Suprapubic skin (tissue), 4 donors: Measurements from ENCODE around the gene YTHDF1. TPM values are rescaled to one million over a fixed set of nuclear protein-coding genes. Genes with fewer than 3 reads are reported as not detected.

Source experiments
- DNase-seq, 2 donors: peaks; one replicate each; pipeline ENCODE4 v3.0.0-alpha.2; 2019; ENCODE audit warnings: low spot score in 2 of 2
- H3K27ac ChIP-seq: fragments of 200-600 bp; sonication (generic); one replicate; pipeline ENCODE4 v1.5.1; 2019
- H3K27me3 ChIP-seq: fragments of 200-600 bp; sonication (generic); one replicate; pipeline ENCODE4 v1.5.1; 2019
- H3K36me3 ChIP-seq: fragments of 200-600 bp; sonication (generic); one replicate; pipeline ENCODE4 v1.5.1; 2019
- H3K4me1 ChIP-seq: fragments of 200-600 bp; sonication (generic); one replicate; pipeline ENCODE4 v1.5.1; 2019
- H3K4me3 ChIP-seq: fragments of 200-600 bp; sonication (generic); one replicate; pipeline ENCODE4 v1.5.1; 2019; ENCODE audit warnings: mild to moderate bottlenecking
- H3K9me3 ChIP-seq: fragments of 200-600 bp; sonication (generic); one replicate; pipeline ENCODE4 v1.5.1; 2019
- EP300 ChIP-seq: sonication (generic); formaldehyde crosslinking; IDR thresholded peaks from one replicate; pipeline ENCODE4 v1.6.1; 2017; ENCODE audit warnings: antibody characterized with exemption
- POLR2A ChIP-seq, 2 donors: fragments of 450-650 bp; IDR thresholded peaks; one replicate each; pipeline ENCODE4 v1.6.1; 2017; ENCODE audit warnings: antibody characterized with exemption in 2 of 2, mild to moderate bottlenecking in 2 of 2, moderate library complexity in 2 of 2
- POLR2AphosphoS5 ChIP-seq, 3 donors: sonication (generic); formaldehyde crosslinking; IDR thresholded peaks; one replicate each; pipeline ENCODE4 v1.6.1; 2017; ENCODE audit warnings: antibody characterized with exemption in 3 of 3
- WGBS: methylation state at CpG from one replicate; pipeline ENCODE4 v1.1.5; 2018; 5-methylcytosine and 5-hydroxymethylcytosine counted together
- total RNA-seq, 4 donors: library from RNA; depleted of rRNA; stranded (reverse); fragments of >200 nt; gene quantifications; one replicate each; pipeline ENCODE4 v1.1.0, GENCODE V29; 2016
- TF ChIP-seq, protein P1 (sequence below), 2 donors: fragments of 200-600 bp in 1 of 2; fragments of 450-650 bp in 1 of 2; sonication (generic) in 1 of 2; IDR thresholded peaks; one replicate each; pipeline ENCODE4 v1.5.1; 2016 to 2019; ENCODE audit warnings: antibody characterized with exemption in 2 of 2, mild to moderate bottlenecking in 1 of 2, moderate library complexity in 1 of 2

The YTHDF1 gene
- total RNA-seq, 4 donors from 2014 or later: 32.7 to 40.6 (median 34.0) TPM

DNA sequence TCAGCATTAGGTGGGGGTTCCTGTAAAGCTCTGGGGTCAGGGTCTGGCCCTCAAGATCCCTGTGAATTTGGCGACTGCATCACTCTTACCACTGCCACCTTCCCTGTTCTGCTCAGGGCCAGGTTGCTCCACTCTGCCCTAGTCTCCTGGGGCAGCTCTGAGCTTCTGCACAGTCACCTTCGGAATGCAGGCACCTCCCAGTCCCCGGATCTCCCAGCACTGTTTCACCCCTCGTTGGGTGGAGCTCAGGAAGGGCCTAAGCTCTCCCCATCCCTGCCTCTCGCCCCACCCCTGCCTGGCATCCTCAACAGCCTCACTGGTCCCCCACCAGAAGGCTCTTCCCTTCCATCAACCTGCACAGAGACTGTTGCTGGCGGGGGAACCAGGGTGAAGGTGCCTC lies 46.2 kb downstream of the YTHDF1 start:
- H3K27ac ChIP-seq: no peak overlapping the region
- no peaks in the 10 kb centered on the region for H3K9me3 ChIP-seq
- no peak for TF ChIP-seq EP300
- TF ChIP-seq, protein P1, sequence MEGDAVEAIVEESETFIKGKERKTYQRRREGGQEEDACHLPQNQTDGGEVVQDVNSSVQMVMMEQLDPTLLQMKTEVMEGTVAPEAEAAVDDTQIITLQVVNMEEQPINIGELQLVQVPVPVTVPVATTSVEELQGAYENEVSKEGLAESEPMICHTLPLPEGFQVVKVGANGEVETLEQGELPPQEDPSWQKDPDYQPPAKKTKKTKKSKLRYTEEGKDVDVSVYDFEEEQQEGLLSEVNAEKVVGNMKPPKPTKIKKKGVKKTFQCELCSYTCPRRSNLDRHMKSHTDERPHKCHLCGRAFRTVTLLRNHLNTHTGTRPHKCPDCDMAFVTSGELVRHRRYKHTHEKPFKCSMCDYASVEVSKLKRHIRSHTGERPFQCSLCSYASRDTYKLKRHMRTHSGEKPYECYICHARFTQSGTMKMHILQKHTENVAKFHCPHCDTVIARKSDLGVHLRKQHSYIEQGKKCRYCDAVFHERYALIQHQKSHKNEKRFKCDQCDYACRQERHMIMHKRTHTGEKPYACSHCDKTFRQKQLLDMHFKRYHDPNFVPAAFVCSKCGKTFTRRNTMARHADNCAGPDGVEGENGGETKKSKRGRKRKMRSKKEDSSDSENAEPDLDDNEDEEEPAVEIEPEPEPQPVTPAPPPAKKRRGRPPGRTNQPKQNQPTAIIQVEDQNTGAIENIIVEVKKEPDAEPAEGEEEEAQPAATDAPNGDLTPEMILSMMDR (IDR thresholded peaks at IDR 0.05): no peak
- no peak for TF ChIP-seq POLR2AphosphoS5 (IDR thresholded peaks at IDR 0.05)
- TF ChIP-seq POLR2A (IDR thresholded peaks at IDR 0.05): no peak
- no peaks in the 10 kb centered on the region for H3K4me1 ChIP-seq
- H3K36me3 ChIP-seq: no peaks in the 10 kb centered on the region
- peaks cover 54% of the 10 kb centered on the region for H3K27me3 ChIP-seq
- DNase-seq: no peak
- WGBS: 28% methylated on average over 5 of the region's 6 CpGs
- H3K4me3 ChIP-seq: no peak overlapping the region

DNA sequence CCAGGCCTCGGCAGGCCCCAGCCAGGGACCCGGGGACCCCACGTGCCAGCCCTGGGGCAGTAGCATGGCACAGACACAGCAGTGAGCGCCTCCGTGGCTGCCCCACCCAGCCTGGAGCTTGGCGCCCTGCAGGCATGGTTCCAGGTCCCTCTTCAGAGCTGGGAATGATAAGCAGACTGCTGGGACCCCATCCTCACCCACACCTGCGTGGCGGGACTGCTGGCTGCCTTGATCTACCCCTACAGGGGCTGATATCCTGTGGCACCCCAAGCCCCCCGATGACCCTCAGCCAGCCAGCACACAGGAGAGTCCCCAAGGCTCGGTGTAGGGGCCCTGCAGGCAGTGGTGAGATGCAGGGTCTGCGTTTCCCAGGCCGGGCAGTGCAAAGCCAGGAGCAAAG lies 47.1 kb downstream of the YTHDF1 start:
- Histone ChIP-seq H3K36me3 (no peaks in the 10 kb centered on the region), H3K27me3 (peaks cover 51% of the 10 kb centered on the region), H3K9me3 (no peaks in the 10 kb centered on the region), H3K27ac (no peak overlapping the region), H3K4me3 (no peak overlapping the region), H3K4me1 (no peaks in the 10 kb centered on the region)
- DNase-seq: no peak
- TF ChIP-seq EP300 (no peak), POLR2AphosphoS5 (IDR thresholded peaks at IDR 0.05) (no peak), POLR2A (IDR thresholded peaks at IDR 0.05) (no peak)
- TF ChIP-seq, protein P1 (IDR thresholded peaks at IDR 0.05): no peak
- WGBS: 32% methylated on average over 3 of the region's 12 CpGs

DNA sequence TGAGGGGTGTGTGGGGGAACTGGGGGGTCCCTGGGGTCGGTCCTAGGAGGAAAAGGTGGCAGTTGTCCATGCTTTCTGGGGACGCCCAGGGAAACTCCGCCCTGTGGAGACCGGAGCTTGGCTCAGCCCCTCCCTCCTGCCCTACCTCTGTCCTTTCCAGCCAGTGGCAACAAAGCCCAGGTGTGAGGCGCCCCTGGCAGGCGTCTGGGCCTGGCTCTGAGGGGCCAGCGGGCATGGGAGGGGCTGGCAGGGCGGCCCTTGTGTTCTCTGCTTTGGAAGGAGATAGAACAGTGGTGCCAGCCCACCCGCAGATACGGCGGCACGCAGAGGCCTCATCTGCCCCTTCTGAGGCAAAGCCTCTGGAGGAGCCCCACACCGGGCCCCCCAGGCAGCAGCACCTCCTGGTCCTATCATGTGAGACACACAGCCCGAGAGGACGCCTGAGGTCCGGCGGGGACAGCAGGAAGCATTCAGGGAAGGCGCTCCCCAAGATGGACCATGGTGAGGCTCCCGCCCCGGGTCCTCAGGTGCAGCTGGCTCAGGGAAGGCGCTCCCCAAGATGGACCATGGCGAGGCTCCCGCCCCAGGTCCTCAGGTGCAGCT lies 47.9 kb downstream of the YTHDF1 start:
- TF ChIP-seq, protein P1 (IDR thresholded peaks at IDR 0.05): no peak
- no peak for TF ChIP-seq EP300
- no peak for TF ChIP-seq POLR2A (IDR thresholded peaks at IDR 0.05)
- TF ChIP-seq POLR2AphosphoS5 (IDR thresholded peaks at IDR 0.05): no peak
- no peaks in the 10 kb centered on the region for H3K36me3 ChIP-seq
- no peaks in the 10 kb centered on the region for H3K4me1 ChIP-seq
- H3K27ac ChIP-seq: no peak overlapping the region
- H3K9me3 ChIP-seq: no peaks in the 10 kb centered on the region
- no peak overlapping the region for H3K4me3 ChIP-seq
- WGBS: 18% methylated on average over 2 of the region's 23 CpGs
- DNase-seq: no peak
- H3K27me3 ChIP-seq: peaks cover 51% of the 10 kb centered on the region

DNA sequence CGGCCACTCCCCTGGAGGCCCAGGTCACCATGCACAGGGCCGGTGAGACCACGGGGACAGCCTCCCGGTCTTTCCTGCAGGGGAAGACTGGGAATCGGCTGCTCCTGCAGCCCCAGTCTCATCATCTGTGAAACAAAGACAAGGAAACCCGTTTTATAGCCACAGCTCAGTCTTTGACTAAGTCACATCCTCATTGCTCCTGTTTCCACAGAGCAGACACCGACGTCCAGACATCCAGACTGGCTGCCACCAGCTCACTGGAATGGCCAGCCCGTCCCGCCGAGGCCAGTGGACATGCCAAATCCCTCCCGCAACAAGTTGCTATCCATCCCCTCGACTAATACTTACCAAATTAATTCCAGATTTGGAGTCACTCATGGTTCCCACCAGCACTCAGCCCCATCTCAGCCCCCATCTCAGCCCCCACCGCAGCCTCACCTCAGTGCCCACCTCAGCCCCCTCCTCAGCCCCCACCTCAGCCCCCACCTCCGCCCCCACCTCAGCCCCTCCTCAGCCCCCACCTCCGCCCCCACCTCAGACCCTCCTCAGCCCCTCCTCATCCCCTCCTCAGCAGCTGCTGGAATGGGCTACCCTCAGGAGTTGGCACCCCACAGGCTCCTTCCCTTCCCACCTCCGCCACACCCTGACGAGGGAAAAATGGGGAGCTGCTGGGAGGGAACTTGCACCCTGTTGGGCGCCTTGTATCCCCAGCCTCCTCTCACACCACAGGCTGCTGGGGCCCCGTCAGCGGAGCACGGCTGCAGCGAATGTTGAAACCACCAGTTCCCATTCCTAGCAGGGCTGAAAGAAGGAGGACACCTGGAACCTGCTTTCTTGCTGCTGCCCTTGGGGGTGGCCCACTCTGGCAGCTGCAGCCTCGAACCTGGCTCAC lies 48.7 kb downstream of the YTHDF1 start:
- WGBS: 54% methylated on average over 21 of the region's 24 CpGs
- Histone ChIP-seq H3K4me1 (no peaks in the 10 kb centered on the region), H3K9me3 (no peaks in the 10 kb centered on the region), H3K36me3 (no peaks in the 10 kb centered on the region), H3K4me3 (no peak overlapping the region), H3K27me3 (peaks cover 51% of the 10 kb centered on the region), H3K27ac (no peak overlapping the region)
- TF ChIP-seq POLR2A (IDR thresholded peaks at IDR 0.05): no peak
- TF ChIP-seq EP300: no peak
- TF ChIP-seq, protein P1 (IDR thresholded peaks at IDR 0.05): no peak
- no peak for TF ChIP-seq POLR2AphosphoS5 (IDR thresholded peaks at IDR 0.05)
- no peak for DNase-seq
